IMR-90 (cell line): Measurements from ENCODE around the gene MSH3. TPM values are rescaled to one million over a fixed set of nuclear protein-coding genes. Genes with fewer than 3 reads are reported as not detected.

ENCODE experiments used
- ATAC-seq: fragments of 200-7000 bp; cut with Tn5 transposase; 2 replicates; pipeline ENCODE4 v1.9.1; 2020; ENCODE audit warnings: low read depth, mild to moderate bottlenecking, moderate library complexity
- BruUV-seq: library from RNA; stranded (reverse); fragments of 400-500 nt; replicated peaks from 2 replicates; lab custom pipeline; 2021; lab: Mats Ljungman, UMichigan
- CTCF ChIA-PET: fragments of 300-600 bp; formaldehyde crosslinking; extraction: SDS; loops from one replicate; lab custom pipeline; 2021; ENCODE audit warnings: antibody characterized with exemption; lab: Yijun Ruan, JAX
- POLR2A ChIA-PET: fragments of 300-600 bp; sonication (Branson Sonifier 250); formaldehyde crosslinking; loops from one replicate; lab custom pipeline; 2022; ENCODE audit warnings: antibody characterized with exemption; ENCODE audit not compliant: unreplicated experiment; lab: Charles Lee
- DNase-seq: peaks from one replicate; pipeline ENCODE4 v3.0.0; 2013
- H2AFZ ChIP-seq: replicated peaks from 2 replicates; pipeline ENCODE3; 2013; ENCODE audit warnings: low read length, mild to moderate bottlenecking; ENCODE audit not compliant: poor library complexity
- H2AK5ac ChIP-seq: 2 replicates; pipeline ENCODE4 v1.6.1; 2013; ENCODE audit warnings: low read depth, low read length, inconsistent platforms
- H2AK9ac ChIP-seq: replicated peaks from 2 replicates; pipeline ENCODE3; 2013; ENCODE audit warnings: mild to moderate bottlenecking, low read depth, low read length, moderate library complexity; ENCODE audit not compliant: poor library complexity
- H2BK120ac ChIP-seq: 2 replicates; pipeline ENCODE4 v1.6.1; 2013; ENCODE audit warnings: low read depth, low read length, inconsistent platforms
- H2BK15ac ChIP-seq: 3 replicates; pipeline ENCODE4 v1.6.1; 2013; ENCODE audit warnings: low read depth, low read length, inconsistent platforms
- H2BK20ac ChIP-seq: 2 replicates; pipeline ENCODE4 v1.6.1; 2013; ENCODE audit warnings: low read depth, mild to moderate bottlenecking, inconsistent platforms, low read length, moderate library complexity
- H2BK5ac ChIP-seq: 2 replicates; pipeline ENCODE4 v1.6.1; 2013; ENCODE audit warnings: mild to moderate bottlenecking, low read depth, low read length, inconsistent platforms; ENCODE audit not compliant: poor library complexity, severe bottlenecking
- H3K14ac ChIP-seq: replicated peaks from 2 replicates; pipeline ENCODE4 v1.6.1; 2013; ENCODE audit warnings: low read depth, low read length, inconsistent platforms
- H3K18ac ChIP-seq: 2 replicates; pipeline ENCODE4 v1.6.1; 2013; ENCODE audit warnings: low read depth, low read length, control low read depth
- H3K23ac ChIP-seq: 2 replicates; pipeline ENCODE4 v1.6.1; 2013; ENCODE audit warnings: low read depth, low read length, inconsistent platforms
- H3K27ac ChIP-seq: 2 replicates; pipeline ENCODE4 v1.5.1; 2013; ENCODE audit warnings: mild to moderate bottlenecking, control low read depth, low read length; ENCODE audit not compliant: insufficient read depth
- H3K27me3 ChIP-seq: 2 replicates; pipeline ENCODE4 v1.6.1; 2013; ENCODE audit warnings: low read length; ENCODE audit not compliant: control insufficient read depth, insufficient read depth
- H3K36me3 ChIP-seq: 2 replicates; pipeline ENCODE4 v1.6.1; 2013; ENCODE audit warnings: low read length, mixed read lengths; ENCODE audit not compliant: control insufficient read depth, insufficient read depth
- H3K4ac ChIP-seq: 2 replicates; pipeline ENCODE4 v1.6.1; 2013; ENCODE audit warnings: low read depth, low read length, inconsistent platforms
- H3K4me1 ChIP-seq: 2 replicates; pipeline ENCODE4 v1.6.1; 2013; ENCODE audit warnings: low read length, mixed read lengths; ENCODE audit not compliant: control insufficient read depth, insufficient read depth
- H3K4me2 ChIP-seq: 2 replicates; pipeline ENCODE4 v1.6.1; 2013; ENCODE audit warnings: low read depth, mild to moderate bottlenecking, control low read depth, low read length, moderate library complexity
- H3K4me3 ChIP-seq: 2 replicates; pipeline ENCODE4 v1.5.1; 2013; ENCODE audit warnings: low read depth, mild to moderate bottlenecking, control low read depth, low read length, moderate library complexity; ENCODE audit not compliant: insufficient read depth
- H3K56ac ChIP-seq: 2 replicates; pipeline ENCODE4 v1.6.1; 2013; ENCODE audit warnings: low read length, inconsistent platforms; ENCODE audit not compliant: insufficient read depth; ENCODE audit errors: extremely low read depth
- H3K79me1 ChIP-seq, 2 experiments: 2 replicates each; pipeline ENCODE4 v1.6.1; 2013; ENCODE audit warnings: low read length in 2 of 2, inconsistent platforms in 1 of 2, low read depth in 1 of 2
- H3K9ac ChIP-seq: 2 replicates; pipeline ENCODE4 v1.6.1; 2013; ENCODE audit warnings: low read depth, low read length, control low read depth
- H3K9me1 ChIP-seq: 2 replicates; pipeline ENCODE4 v1.6.1; 2013; ENCODE audit warnings: low read length, inconsistent platforms; ENCODE audit not compliant: insufficient read depth
- H3K9me3 ChIP-seq: 2 replicates; pipeline ENCODE4 v1.6.1; 2013; ENCODE audit warnings: low read length; ENCODE audit not compliant: control insufficient read depth, insufficient read depth
- H4K20me1 ChIP-seq: 2 replicates; pipeline ENCODE4 v1.6.1; 2013; ENCODE audit warnings: low read length, inconsistent platforms; ENCODE audit not compliant: insufficient read depth
- H4K5ac ChIP-seq: 2 replicates; pipeline ENCODE4 v1.6.1; 2013; ENCODE audit warnings: mild to moderate bottlenecking, low read depth, low read length, control low read depth
- H4K8ac ChIP-seq, 2 experiments: 2 replicates each; pipeline ENCODE4 v1.6.1; 2013; ENCODE audit warnings: low read depth in 2 of 2, low read length in 2 of 2, control low read depth in 1 of 2, inconsistent platforms in 1 of 2
- H4K91ac ChIP-seq: 2 replicates; pipeline ENCODE4 v1.6.1; 2013; ENCODE audit warnings: low read depth, low read length, inconsistent platforms; ENCODE audit not compliant: insufficient read depth
- BHLHE40 ChIP-seq: fragments of 150-350 bp; IDR thresholded peaks from 2 replicates; pipeline ENCODE4 v1.6.1; 2016; ENCODE audit warnings: mild to moderate bottlenecking, low read depth, low read length
- CHD1 ChIP-seq: IDR thresholded peaks from 2 replicates; pipeline ENCODE4 v1.6.1; 2012; ENCODE audit warnings: low read depth, low read length, improper control_type of control experiment
- FOS ChIP-seq: fragments of 150-350 bp; IDR thresholded peaks from 2 replicates; pipeline ENCODE4 v1.6.1; 2016; ENCODE audit warnings: low read depth, low read length
- MAZ ChIP-seq: IDR thresholded peaks from 2 replicates; pipeline ENCODE4 v1.6.1; 2012; ENCODE audit warnings: low read depth, mild to moderate bottlenecking, low read length, improper control_type of control experiment, moderate library complexity, borderline replicate concordance
- MXI1 ChIP-seq: IDR thresholded peaks from 2 replicates; pipeline ENCODE4 v1.6.1; 2012; ENCODE audit warnings: low read depth, mild to moderate bottlenecking, low read length, moderate library complexity, borderline replicate concordance
- RCOR1 ChIP-seq: IDR thresholded peaks from 2 replicates; pipeline ENCODE4 v1.6.1; 2012; ENCODE audit warnings: mild to moderate bottlenecking, low read length, improper control_type of control experiment; ENCODE audit not compliant: insufficient replicate concordance
- dilution Hi-C: fragments of 300-500 bp; cut with HindIII; formaldehyde crosslinking; loops from one replicate; pipeline ENCODE4 v1.14.3; 2018; ENCODE audit warnings: low sequenced_read_pairs; ENCODE audit not compliant: unreplicated experiment
- in situ Hi-C: fragments of 300-500 bp; cut with MboI; formaldehyde crosslinking; loops from 3 replicates; pipeline ENCODE4 v1.14.3; 2019; ENCODE audit warnings: low sequenced_read_pairs, inconsistent platforms, mixed read lengths
- intact Hi-C: fragments of 100-400 bp; cut with micrococcal nuclease; formaldehyde crosslinking; loops from 2 replicates; pipeline ENCODE4 v1.10.0; 2022
- polyA plus RNA-seq, 3 experiments: library from polyadenylated mRNA; depleted of rRNA; stranded (reverse); fragments of >200 nt; gene quantifications; 2 replicates each; pipeline ENCODE4 v1.2.3, GENCODE V29; 2012; ENCODE audit warnings: low replicate concordance in 1 of 3
- total RNA-seq: library from RNA; depleted of rRNA; stranded (reverse); fragments of >200 nt; gene quantifications from 2 replicates; pipeline ENCODE4 v1.2.3, GENCODE V29; 2012
- TF ChIP-seq, protein P1 (sequence below): conservative IDR thresholded peaks from 2 replicates; pipeline ENCODE4 v1.5.1; 2012; ENCODE audit warnings: mild to moderate bottlenecking, low read depth, low read length, improper control_type of control experiment
- TF ChIP-seq, protein P2 (sequence below): fragments of 150-350 bp; IDR thresholded peaks from 2 replicates; pipeline ENCODE4 v1.6.1; 2016; ENCODE audit warnings: low read depth, mild to moderate bottlenecking, low read length, moderate library complexity, borderline replicate concordance
- TF ChIP-seq, protein P3 (sequence below): fragments of 150-350 bp; IDR thresholded peaks from 2 replicates; pipeline ENCODE4 v1.6.1; 2017; ENCODE audit warnings: mild to moderate bottlenecking, antibody characterized with exemption, low read length, low read depth

The MSH3 gene
- total and polyA plus RNA-seq, 2 of the 4 experiments (the other 2 are of a cell fraction), result 4.6 to 13.3 TPM

DNA sequence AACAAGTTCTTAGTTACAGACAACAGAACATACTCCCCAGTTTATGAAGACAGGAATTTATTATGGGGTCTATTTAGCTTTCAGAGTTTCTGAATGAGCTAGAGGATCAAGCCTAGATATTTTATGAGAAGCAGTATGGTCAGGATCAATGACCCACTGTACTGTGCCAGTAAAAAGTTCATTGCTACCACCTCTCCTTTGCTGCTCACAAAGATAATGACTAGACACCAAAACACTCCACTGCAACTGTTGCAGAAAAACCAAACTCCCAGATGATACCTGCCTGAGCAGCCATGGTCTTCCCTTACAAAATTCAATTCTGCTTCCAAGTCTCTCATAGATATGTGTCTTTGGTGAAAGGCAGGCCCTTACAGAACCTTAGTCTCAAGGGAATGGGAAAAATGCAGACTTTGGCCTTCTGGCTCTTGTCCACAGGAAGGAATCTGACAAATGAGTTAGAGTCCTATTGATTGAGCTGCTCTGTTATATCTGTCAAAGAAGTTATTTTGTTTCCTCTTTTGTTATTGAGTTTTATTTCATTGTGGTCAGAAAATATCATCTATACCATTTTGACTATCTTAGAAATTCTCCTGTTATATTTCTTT, 231.0 kb downstream of the MSH3 start:
- dilution Hi-C loops, result no loop called here
- H2AFZ ChIP-seq, result no peak overlapping the region
- POLR2A ChIA-PET, result no interaction called here

More for the DNA sequence above, 231.0 kb downstream of the MSH3 start:
- H3K36me3 ChIP-seq, result 0 out of 2 replicates have a peak, but pooled peaks cover 2% of the 10 kb centered on the region
- H4K5ac ChIP-seq, result no peak overlapping the region
- CTCF ChIA-PET, result no interaction called here
- H3K18ac ChIP-seq, result no peak overlapping the region
- no TSS peak for BruUV-seq
- no peak overlapping the region for H3K4me3 ChIP-seq
- no peak overlapping the region for H2AK5ac ChIP-seq
- H3K9ac ChIP-seq, result no peak overlapping the region
- DNase-seq (no peak), ATAC-seq (peak; percentile 24)
- H3K4me2 ChIP-seq, result no peak overlapping the region
- H2BK20ac ChIP-seq, result no peak overlapping the region
- no peak overlapping the region for H3K27ac ChIP-seq
- intact Hi-C loops (no loop called here), in situ Hi-C loops (no loop called here)
- H3K79me1 ChIP-seq, result no peaks in the 10 kb centered on the region
- H2AK9ac ChIP-seq, result no peak overlapping the region
- TF ChIP-seq, protein P1, sequence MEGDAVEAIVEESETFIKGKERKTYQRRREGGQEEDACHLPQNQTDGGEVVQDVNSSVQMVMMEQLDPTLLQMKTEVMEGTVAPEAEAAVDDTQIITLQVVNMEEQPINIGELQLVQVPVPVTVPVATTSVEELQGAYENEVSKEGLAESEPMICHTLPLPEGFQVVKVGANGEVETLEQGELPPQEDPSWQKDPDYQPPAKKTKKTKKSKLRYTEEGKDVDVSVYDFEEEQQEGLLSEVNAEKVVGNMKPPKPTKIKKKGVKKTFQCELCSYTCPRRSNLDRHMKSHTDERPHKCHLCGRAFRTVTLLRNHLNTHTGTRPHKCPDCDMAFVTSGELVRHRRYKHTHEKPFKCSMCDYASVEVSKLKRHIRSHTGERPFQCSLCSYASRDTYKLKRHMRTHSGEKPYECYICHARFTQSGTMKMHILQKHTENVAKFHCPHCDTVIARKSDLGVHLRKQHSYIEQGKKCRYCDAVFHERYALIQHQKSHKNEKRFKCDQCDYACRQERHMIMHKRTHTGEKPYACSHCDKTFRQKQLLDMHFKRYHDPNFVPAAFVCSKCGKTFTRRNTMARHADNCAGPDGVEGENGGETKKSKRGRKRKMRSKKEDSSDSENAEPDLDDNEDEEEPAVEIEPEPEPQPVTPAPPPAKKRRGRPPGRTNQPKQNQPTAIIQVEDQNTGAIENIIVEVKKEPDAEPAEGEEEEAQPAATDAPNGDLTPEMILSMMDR, result no peak
- TF ChIP-seq, protein P2, sequence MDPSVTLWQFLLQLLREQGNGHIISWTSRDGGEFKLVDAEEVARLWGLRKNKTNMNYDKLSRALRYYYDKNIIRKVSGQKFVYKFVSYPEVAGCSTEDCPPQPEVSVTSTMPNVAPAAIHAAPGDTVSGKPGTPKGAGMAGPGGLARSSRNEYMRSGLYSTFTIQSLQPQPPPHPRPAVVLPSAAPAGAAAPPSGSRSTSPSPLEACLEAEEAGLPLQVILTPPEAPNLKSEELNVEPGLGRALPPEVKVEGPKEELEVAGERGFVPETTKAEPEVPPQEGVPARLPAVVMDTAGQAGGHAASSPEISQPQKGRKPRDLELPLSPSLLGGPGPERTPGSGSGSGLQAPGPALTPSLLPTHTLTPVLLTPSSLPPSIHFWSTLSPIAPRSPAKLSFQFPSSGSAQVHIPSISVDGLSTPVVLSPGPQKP, result no peak
- TF ChIP-seq CHD1 (no peak), MAZ (no peak), BHLHE40 (no peak), MXI1 (no peak), RCOR1 (no peak), FOS (no peak)
- TF ChIP-seq, protein P3, sequence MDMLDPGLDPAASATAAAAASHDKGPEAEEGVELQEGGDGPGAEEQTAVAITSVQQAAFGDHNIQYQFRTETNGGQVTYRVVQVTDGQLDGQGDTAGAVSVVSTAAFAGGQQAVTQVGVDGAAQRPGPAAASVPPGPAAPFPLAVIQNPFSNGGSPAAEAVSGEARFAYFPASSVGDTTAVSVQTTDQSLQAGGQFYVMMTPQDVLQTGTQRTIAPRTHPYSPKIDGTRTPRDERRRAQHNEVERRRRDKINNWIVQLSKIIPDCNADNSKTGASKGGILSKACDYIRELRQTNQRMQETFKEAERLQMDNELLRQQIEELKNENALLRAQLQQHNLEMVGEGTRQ, result no peak
- no peaks in the 10 kb centered on the region for H3K9me3 ChIP-seq
- H2BK5ac ChIP-seq, result no peak overlapping the region
- no peak overlapping the region for H3K14ac ChIP-seq
- no peaks in the 10 kb centered on the region for H3K9me1 ChIP-seq
- H4K20me1 ChIP-seq, result no peaks in the 10 kb centered on the region
- no peak overlapping the region for H3K23ac ChIP-seq
- no peak overlapping the region for H3K4ac ChIP-seq
- no peaks in the 10 kb centered on the region for H3K27me3 ChIP-seq
- H4K8ac ChIP-seq, result no peak overlapping the region
- H4K91ac ChIP-seq, result no peak overlapping the region
- no peak overlapping the region for H2BK15ac ChIP-seq
- no peak overlapping the region for H3K56ac ChIP-seq
- no peak overlapping the region for H2BK120ac ChIP-seq
- no peaks in the 10 kb centered on the region for H3K4me1 ChIP-seq
